Esophagus muscularis mucosa (tissue), 4 donors: ENCODE results near the gene SLC35F6. TPM values are rescaled to one million over a fixed set of nuclear protein-coding genes. Genes with fewer than 3 reads are reported as not detected.
A peak's percentile ranks its signal among the peaks of the same experiment; 100 is the strongest.

Experiments used
- DNase-seq: peaks from one replicate; pipeline ENCODE4 v3.0.0-alpha.2; 2017; ENCODE audit errors: extremely low spot score
- H3K27ac ChIP-seq, 4 donors: fragments of 200-600 bp; sonication (generic); replicated peaks in 1 of 4; 1 replicate in 3 of 4; 2 replicates in 1 of 4; pipeline ENCODE4 v1.5.1; 2016 to 2019; ENCODE audit warnings: mild to moderate bottlenecking in 1 of 4
- H3K27me3 ChIP-seq, 4 donors: fragments of 200-600 bp; sonication (generic); one replicate each; pipeline versions ENCODE4 v1.5.1 to v1.6.0; 2016 to 2019
- H3K36me3 ChIP-seq, 4 donors: fragments of 200-600 bp; sonication (generic); one replicate each; pipeline ENCODE4 v1.5.1; 2016 to 2019
- H3K4me1 ChIP-seq, 4 donors: fragments of 200-600 bp; sonication (generic); one replicate each; pipeline ENCODE4 v1.5.1; 2016 to 2019
- H3K4me3 ChIP-seq, 4 donors: fragments of 200-600 bp; sonication (generic); 1 replicate in 2 of 4; 2 replicates in 2 of 4; pipeline ENCODE4 v1.5.1; 2016 to 2019; ENCODE audit warnings: mild to moderate bottlenecking in 4 of 4, moderate library complexity in 1 of 4
- H3K9me3 ChIP-seq, 4 donors: fragments of 200-600 bp; sonication (generic); 1 replicate in 3 of 4; 2 replicates in 1 of 4; pipeline ENCODE4 v1.5.1; 2016 to 2019
- CTCF ChIP-seq, 3 experiments: fragments of 200-600 bp in 2 of 3; fragments of 450-650 bp in 1 of 3; sonication (generic) in 2 of 3; IDR thresholded peaks; one replicate each; pipeline ENCODE4 v1.5.1; 2017 to 2019; ENCODE audit warnings: antibody characterized with exemption in 3 of 3, mild to moderate bottlenecking in 2 of 3, moderate library complexity in 1 of 3
- EP300 ChIP-seq: sonication (generic); formaldehyde crosslinking; IDR thresholded peaks from one replicate; pipeline ENCODE4 v1.6.1; 2017; ENCODE audit warnings: antibody characterized with exemption
- POLR2A ChIP-seq: fragments of 450-650 bp; IDR thresholded peaks from one replicate; pipeline ENCODE4 v1.6.1; 2017; ENCODE audit warnings: antibody characterized with exemption, moderate library complexity, mild to moderate bottlenecking, low read depth
- POLR2AphosphoS5 ChIP-seq, 2 donors: sonication (generic); formaldehyde crosslinking; IDR thresholded peaks; one replicate each; pipeline ENCODE4 v1.6.1; 2017; ENCODE audit warnings: antibody characterized with exemption in 2 of 2
- WGBS: methylation state at CpG from one replicate; pipeline ENCODE4 v1.1.5; 2018; 5-methylcytosine and 5-hydroxymethylcytosine counted together
- intact Hi-C: fragments of 100-400 bp; cut with DNase I; formaldehyde crosslinking; loops from one replicate; pipeline ENCODE4 v1.15.1; 2023
- total RNA-seq, 4 donors: library from RNA; depleted of rRNA; stranded (reverse); fragments of >200 nt; gene quantifications; one replicate each; pipeline versions ENCODE4 v1.1.0 to v1.2.1, GENCODE V29; 2016

SLC35F6 gene
- total RNA-seq, 4 donors from 2014 or later = 31.6 to 50.7 (median 41.3) TPM

- peak overlapping the region in 2 of 4 donors; percentile 16 to 17 for H3K27ac ChIP-seq
- no peaks in the 10 kb centered on the region for H3K9me3 ChIP-seq
- no peaks in the 10 kb centered on the region for H3K27me3 ChIP-seq
- no peaks in the 10 kb centered on the region for H3K36me3 ChIP-seq
- no peak for DNase-seq
- intact Hi-C loops = no loop called here
- no peak overlapping the region for H3K4me3 ChIP-seq
- H3K4me1 ChIP-seq = peaks cover 40 to 81% (median 64%) of the 10 kb centered on the region in 4 donors
- 73% methylated on average over 5 of the region's 5 CpGs for WGBS
- no peak for TF ChIP-seq POLR2AphosphoS5 (IDR thresholded peaks at IDR 0.05)
- no peak for TF ChIP-seq EP300
- TF ChIP-seq POLR2A = no peak
- no peak for TF ChIP-seq CTCF (IDR thresholded peaks at IDR 0.05)
These were observed 46.7 kb upstream of the SLC35F6 start for GRCh38 chr2:26717362-26717761.

GRCh38 chr2:26718949-26719686 is 45.0 kb upstream of the SLC35F6 start:
- intact Hi-C loops = no loop called here
- Histone ChIP-seq H3K9me3 (no peaks in the 10 kb centered on the region), H3K4me1 (peaks cover 40 to 82% (median 65%) of the 10 kb centered on the region in 4 donors), H3K36me3 (no peaks in the 10 kb centered on the region), H3K27ac (peak overlapping the region in 3 of 4 donors; percentile 17 to 85 (median 85)), H3K27me3 (no peaks in the 10 kb centered on the region), H3K4me3 (no peak overlapping the region)
- no peak for DNase-seq
- WGBS = 74% methylated on average over 6 of the region's 6 CpGs
- TF ChIP-seq POLR2AphosphoS5 (IDR thresholded peaks at IDR 0.05) = no peak

GRCh38 chr2:26720322-26721114 is 43.6 kb upstream of the SLC35F6 start:
- peak overlapping the region; percentile 77 to 85 (median 82) for H3K27ac ChIP-seq
- no peak for DNase-seq
- no peaks in the 10 kb centered on the region for H3K36me3 ChIP-seq
- H3K4me1 ChIP-seq = peaks cover 53 to 84% (median 69%) of the 10 kb centered on the region in 4 donors
- H3K4me3 ChIP-seq = no peak overlapping the region
- intact Hi-C loops = no loop called here
- WGBS = 29% methylated on average over 5 of the region's 7 CpGs
- no peaks in the 10 kb centered on the region for H3K27me3 ChIP-seq
- H3K9me3 ChIP-seq = no peaks in the 10 kb centered on the region
- TF ChIP-seq POLR2A = no peak
- TF ChIP-seq CTCF (IDR thresholded peaks at IDR 0.05) = no peak
- peak; percentile 59 for TF ChIP-seq EP300
- TF ChIP-seq POLR2AphosphoS5 (IDR thresholded peaks at IDR 0.05) = peak; percentile 80 to 84

- Histone ChIP-seq H3K27me3 (no peaks in the 10 kb centered on the region), H3K4me3 (no peak overlapping the region), H3K27ac (peak overlapping the region; percentile 77 to 85 (median 82)), H3K36me3 (no peaks in the 10 kb centered on the region), H3K4me1 (peaks cover 56 to 80% (median 67%) of the 10 kb centered on the region in 4 donors), H3K9me3 (no peaks in the 10 kb centered on the region)
- WGBS = 78% methylated on average over 9 of the region's 12 CpGs
- intact Hi-C loops = no loop called here
- DNase-seq = no peak
- TF ChIP-seq POLR2AphosphoS5 (IDR thresholded peaks at IDR 0.05) (no peak), CTCF (IDR thresholded peaks at IDR 0.05) (no peak), EP300 (no peak), POLR2A (no peak)
These were observed 42.7 kb upstream of the SLC35F6 start for GRCh38 chr2:26721115-26722032.
